ENCODE results near the gene KCNJ15. TPM values are rescaled to one million over a fixed set of nuclear protein-coding genes. Genes with fewer than 3 reads are reported as not detected.
A peak's percentile ranks its signal among the peaks of the same experiment; 100 is the strongest.

KCNJ15 gene
- total RNA-seq, 1 donor from 2014 or later, result 3.9 TPM

GRCh38 chr21:38240129-38240528 lies 16.7 kb upstream of the KCNJ15 start:
- H3K27me3 Mint-ChIP-seq, result no peaks in the 10 kb centered on the region
- no peak overlapping the region for H3K4me3 Mint-ChIP-seq
- H3K36me3 Mint-ChIP-seq, result no peaks in the 10 kb centered on the region
- no peak overlapping the region for H3K27ac Mint-ChIP-seq
- no peak for DNase-seq (ENCODE audit: extremely low spot score, unreplicated experiment)
- peaks cover 7% of the 10 kb centered on the region for H3K4me1 Mint-ChIP-seq (ENCODE audit: unreplicated experiment)
- no peaks in the 10 kb centered on the region for H3K9me3 Mint-ChIP-seq
- TF ChIP-seq CTCF (conservative IDR thresholded peaks at IDR 0.05), result no peak

- H3K27ac Mint-ChIP-seq, result no peak overlapping the region
- no peak for DNase-seq (ENCODE audit: extremely low spot score, unreplicated experiment)
- peaks cover 7% of the 10 kb centered on the region for H3K4me1 Mint-ChIP-seq (ENCODE audit: unreplicated experiment)
- no peaks in the 10 kb centered on the region for H3K36me3 Mint-ChIP-seq
- no peak for TF ChIP-seq CTCF (conservative IDR thresholded peaks at IDR 0.05)
- no peak overlapping the region for H3K4me3 Mint-ChIP-seq
- no peaks in the 10 kb centered on the region for H3K27me3 Mint-ChIP-seq
- no peaks in the 10 kb centered on the region for H3K9me3 Mint-ChIP-seq
Measured at GRCh38 chr21:38241029-38241740, 15.6 kb upstream of the KCNJ15 start.

- DNase-seq (ENCODE audit: extremely low spot score, unreplicated experiment), result no peak
- Mint-ChIP-seq H3K9me3 (no peaks in the 10 kb centered on the region), H3K27ac (no peak overlapping the region), H3K4me1 (ENCODE audit: unreplicated experiment) (peaks cover 7% of the 10 kb centered on the region), H3K36me3 (peaks cover 2% of the 10 kb centered on the region), H3K4me3 (no peak overlapping the region), H3K27me3 (no peaks in the 10 kb centered on the region)
- TF ChIP-seq CTCF (conservative IDR thresholded peaks at IDR 0.05), result no peak
Measured at GRCh38 chr21:38242061-38242460, 14.7 kb upstream of the KCNJ15 start.

- H3K27ac Mint-ChIP-seq, result no peak overlapping the region
- peaks cover 7% of the 10 kb centered on the region for H3K4me1 Mint-ChIP-seq (ENCODE audit: unreplicated experiment)
- H3K27me3 Mint-ChIP-seq, result peaks cover 4% of the 10 kb centered on the region
Measured at GRCh38 chr21:38243732-38244406, 12.9 kb upstream of the KCNJ15 start.

GRCh38 chr21:38244407-38244787 lies 12.4 kb upstream of the KCNJ15 start:
- DNase-seq (ENCODE audit: extremely low spot score, unreplicated experiment), result no peak
- peaks cover 4% of the 10 kb centered on the region for H3K27me3 Mint-ChIP-seq

More at GRCh38 chr21:38243732-38244406, 12.9 kb upstream of the KCNJ15 start:
- no peak for TF ChIP-seq CTCF (conservative IDR thresholded peaks at IDR 0.05)
- Mint-ChIP-seq H3K4me3 (no peak overlapping the region), H3K9me3 (no peaks in the 10 kb centered on the region), H3K36me3 (peaks cover 4% of the 10 kb centered on the region)
- no peak for DNase-seq (ENCODE audit: extremely low spot score, unreplicated experiment)

More at GRCh38 chr21:38244407-38244787, 12.4 kb upstream of the KCNJ15 start:
- Mint-ChIP-seq H3K36me3 (peaks cover 4% of the 10 kb centered on the region), H3K27ac (peak overlapping the region; percentile 23), H3K4me3 (no peak overlapping the region), H3K4me1 (ENCODE audit: unreplicated experiment) (peaks cover 7% of the 10 kb centered on the region), H3K9me3 (no peaks in the 10 kb centered on the region)
- TF ChIP-seq CTCF (conservative IDR thresholded peaks at IDR 0.05), result no peak

Measured in type B pancreatic cell (in vitro differentiated cells).